OCI-LY1 (cell line): ENCODE data around the gene CUX1.
"Not testable (repeated sequence)": the region's sequence is repeated elsewhere in the genome, so short reads cannot be mapped to it uniquely, and the experiment has no call there.

ENCODE experiments used
- H2AFZ ChIP-seq: fragments of 200-600 bp; sonication (generic), shearing (Covaris generic); 2 replicates; pipeline ENCODE4 v1.6.0; 2014; ENCODE audit warnings: antibody characterized with exemption, mild to moderate bottlenecking, low read length
- H3F3A ChIP-seq: fragments of 200-600 bp; sonication (generic), shearing (Covaris generic); 2 replicates; pipeline ENCODE4 v1.6.0; 2014; ENCODE audit warnings: mild to moderate bottlenecking, antibody characterized with exemption, low read length, moderate library complexity; ENCODE audit not compliant: insufficient read depth
- H3K27ac ChIP-seq: fragments of 200-600 bp; sonication (generic); 2 replicates; pipeline ENCODE4 v1.5.1; 2014; ENCODE audit warnings: low read length, mixed run types, mild to moderate bottlenecking, low read depth; ENCODE audit not compliant: poor library complexity, severe bottlenecking
- H3K27me3 ChIP-seq: fragments of 200-600 bp; sonication (generic); 2 replicates; pipeline ENCODE4 v1.6.0; 2014; ENCODE audit warnings: antibody characterized with exemption, mild to moderate bottlenecking, low read length, moderate library complexity; ENCODE audit not compliant: insufficient read depth
- H3K36me3 ChIP-seq: fragments of 200-600 bp; sonication (generic); 2 replicates; pipeline ENCODE4 v1.6.1; 2014; ENCODE audit warnings: mild to moderate bottlenecking, antibody characterized with exemption, low read length, moderate library complexity, mixed read lengths; ENCODE audit not compliant: insufficient read depth
- H3K4me1 ChIP-seq: fragments of 200-600 bp; sonication (generic); 2 replicates; pipeline ENCODE4 v1.5.1; 2014; ENCODE audit warnings: mild to moderate bottlenecking, low read length, moderate library complexity; ENCODE audit not compliant: insufficient read depth, severe bottlenecking
- H3K4me2 ChIP-seq: fragments of 200-600 bp; sonication (generic), shearing (Covaris generic); 2 replicates; pipeline ENCODE4 v1.6.1; 2014; ENCODE audit warnings: low read length
- H3K4me3 ChIP-seq: fragments of 200-600 bp; sonication (generic); 2 replicates; pipeline ENCODE4 v1.5.1; 2014; ENCODE audit warnings: low read length, low read depth, mild to moderate bottlenecking, mixed read lengths; ENCODE audit not compliant: poor library complexity, severe bottlenecking
- H3K79me2 ChIP-seq: fragments of 200-600 bp; shearing (Covaris generic); 2 replicates; pipeline ENCODE4 v1.6.1; 2016; ENCODE audit warnings: mixed run types, low read length, mixed read lengths; ENCODE audit not compliant: insufficient read depth
- H3K9ac ChIP-seq: fragments of 200-600 bp; sonication (generic), shearing (Covaris generic); 2 replicates; pipeline ENCODE4 v1.6.1; 2014; ENCODE audit warnings: mild to moderate bottlenecking, low read length, mixed read lengths
- H3K9me2 ChIP-seq: fragments of 200-600 bp; sonication (generic), shearing (Covaris generic); 2 replicates; pipeline ENCODE4 v1.6.1; 2014; ENCODE audit warnings: low read depth, mild to moderate bottlenecking, low read length, mixed read lengths
- H3K9me3 ChIP-seq: fragments of 200-600 bp; shearing (Covaris generic); 2 replicates; pipeline ENCODE4 v1.6.1; 2014; ENCODE audit warnings: low read length, mixed read lengths
- H4K20me1 ChIP-seq: fragments of 200-600 bp; sonication (generic), shearing (Covaris generic); 2 replicates; pipeline ENCODE4 v1.6.0; 2016; ENCODE audit warnings: mild to moderate bottlenecking, low read length; ENCODE audit not compliant: insufficient read depth
- CTCF ChIP-seq: fragments of 200-600 bp; sonication (generic), shearing (Covaris generic); IDR thresholded peaks from 2 replicates; pipeline ENCODE4 v1.5.1; 2017; ENCODE audit warnings: mild to moderate bottlenecking, antibody characterized with exemption, low read length, moderate library complexity, mixed read lengths
- EZH2 ChIP-seq: fragments of 200-600 bp; sonication (generic), shearing (Covaris generic); IDR thresholded peaks from 2 replicates; pipeline ENCODE4 v1.8.0; 2017; ENCODE audit warnings: borderline replicate concordance, mixed run types, mild to moderate bottlenecking, antibody characterized with exemption, low read length, moderate library complexity, mixed read lengths

Gene CUX1

GRCh38 chr7:101985903-101986734 lies 168.7 kb downstream of the CUX1 start:
- peaks cover 18% of the 10 kb centered on the region for H3K36me3 ChIP-seq
- H4K20me1 ChIP-seq, result no peaks in the 10 kb centered on the region
- H3K9ac ChIP-seq, result peak overlapping the region; percentile 66
- no peak overlapping the region for H2AFZ ChIP-seq
- TF ChIP-seq CTCF (no peak), EZH2 (no peak)
- peaks cover 10% of the 10 kb centered on the region; the same call in 1 of the 2 replicates for H3K79me2 ChIP-seq
- H3K4me1 ChIP-seq, result peaks cover 97% of the 10 kb centered on the region
- peak overlapping the region; percentile 60 for H3K4me2 ChIP-seq
- peaks cover 39% of the 10 kb centered on the region for H3F3A ChIP-seq
- no peaks in the 10 kb centered on the region for H3K9me2 ChIP-seq
- peak overlapping the region; percentile 33 for H3K4me3 ChIP-seq
- H3K9me3 ChIP-seq, result peaks cover 6% of the 10 kb centered on the region; the same call in 1 of the 2 replicates
- H3K27me3 ChIP-seq, result no peaks in the 10 kb centered on the region
- peak overlapping the region; percentile 97 for H3K27ac ChIP-seq

- no peaks in the 10 kb centered on the region for H3K9me2 ChIP-seq
- peaks cover 15% of the 10 kb centered on the region; the same call in 1 of the 2 replicates for H3K79me2 ChIP-seq
- H3K9me3 ChIP-seq, result peaks cover 6% of the 10 kb centered on the region; the same call in 1 of the 2 replicates
- peaks cover 26% of the 10 kb centered on the region for H3F3A ChIP-seq
- H3K36me3 ChIP-seq, result peaks cover 14% of the 10 kb centered on the region
- H2AFZ ChIP-seq, result no peak overlapping the region
- peak overlapping the region; percentile 33 for H3K4me3 ChIP-seq
- peak overlapping the region; percentile 66 for H3K9ac ChIP-seq
- H3K4me1 ChIP-seq, result peaks cover 97% of the 10 kb centered on the region
- TF ChIP-seq EZH2 (no peak), CTCF (peak; percentile 12; the same call in 1 of the 2 replicates)
- no peaks in the 10 kb centered on the region for H3K27me3 ChIP-seq
- H3K27ac ChIP-seq, result peak overlapping the region; percentile 97
- no peaks in the 10 kb centered on the region for H4K20me1 ChIP-seq
- H3K4me2 ChIP-seq, result peak overlapping the region; percentile 60
Measured at GRCh38 chr7:101987494-101987893, 170.1 kb downstream of the CUX1 start.

- H3K27me3 ChIP-seq, H3K9me3 ChIP-seq, H4K20me1 ChIP-seq, H3K4me3 ChIP-seq, H3K9me2 ChIP-seq, H2AFZ ChIP-seq: not testable (repeated sequence)
- H3F3A ChIP-seq, result peaks cover 26% of the 10 kb centered on the region
- peaks cover 97% of the 10 kb centered on the region for H3K4me1 ChIP-seq
- H3K27ac ChIP-seq, result peak overlapping the region; percentile 97
- H3K9ac ChIP-seq, result peak overlapping the region; percentile 66
- peaks cover 11% of the 10 kb centered on the region for H3K36me3 ChIP-seq
- peaks cover 12% of the 10 kb centered on the region; the same call in 1 of the 2 replicates for H3K79me2 ChIP-seq
- peak overlapping the region; percentile 60; the same call in 1 of the 2 replicates for H3K4me2 ChIP-seq
Measured at GRCh38 chr7:101988060-101988459, 170.6 kb downstream of the CUX1 start.
